Adrenal gland (tissue), 5 donors: ENCODE results near the gene NPFF.

Experiments used
- POLR2A ChIP-seq, 2 donors: fragments of 450-650 bp; IDR thresholded peaks; one replicate each; pipeline ENCODE4 v1.6.1; 2017; ENCODE audit warnings: antibody characterized with exemption in 2 of 2, mild to moderate bottlenecking in 2 of 2, moderate library complexity in 1 of 2
- TF ChIP-seq, protein P1 (sequence below), 6 experiments: fragments of 450-650 bp in 4 of 6; fragments of 200-600 bp in 2 of 6; sonication (generic) in 1 of 6; IDR thresholded peaks; 1 replicate in 5 of 6; 2 replicates in 1 of 6; pipeline versions ENCODE4 v1.5.1 to v1.8.0; 2016 to 2021; ENCODE audit warnings: antibody characterized with exemption in 6 of 6, mild to moderate bottlenecking in 2 of 6, moderate library complexity in 1 of 6
- donor health status: DM: no; HTN: no; CAD: no.

DNA sequence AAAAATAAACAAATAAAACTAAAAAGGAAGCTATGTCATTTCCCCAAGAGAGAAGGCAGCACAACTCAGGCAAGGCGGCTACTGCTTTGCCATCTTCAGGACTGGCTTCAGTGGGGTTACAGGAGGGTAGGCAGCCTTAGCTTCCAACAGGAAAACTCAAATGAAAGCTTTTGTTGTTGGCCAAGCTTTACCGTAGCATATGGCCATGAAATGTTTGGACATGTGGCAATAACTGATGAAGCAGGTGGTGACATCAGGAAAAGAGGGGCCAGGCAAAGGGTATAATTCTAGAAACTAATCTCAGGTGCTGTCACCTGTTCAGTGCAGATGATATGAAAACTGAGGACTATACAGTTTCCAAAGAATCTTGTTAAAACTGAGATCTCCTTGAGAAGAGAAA, 22.8 kb upstream of the NPFF start:
- no peak for TF ChIP-seq POLR2A (IDR thresholded peaks at IDR 0.05)
- TF ChIP-seq, protein P1, sequence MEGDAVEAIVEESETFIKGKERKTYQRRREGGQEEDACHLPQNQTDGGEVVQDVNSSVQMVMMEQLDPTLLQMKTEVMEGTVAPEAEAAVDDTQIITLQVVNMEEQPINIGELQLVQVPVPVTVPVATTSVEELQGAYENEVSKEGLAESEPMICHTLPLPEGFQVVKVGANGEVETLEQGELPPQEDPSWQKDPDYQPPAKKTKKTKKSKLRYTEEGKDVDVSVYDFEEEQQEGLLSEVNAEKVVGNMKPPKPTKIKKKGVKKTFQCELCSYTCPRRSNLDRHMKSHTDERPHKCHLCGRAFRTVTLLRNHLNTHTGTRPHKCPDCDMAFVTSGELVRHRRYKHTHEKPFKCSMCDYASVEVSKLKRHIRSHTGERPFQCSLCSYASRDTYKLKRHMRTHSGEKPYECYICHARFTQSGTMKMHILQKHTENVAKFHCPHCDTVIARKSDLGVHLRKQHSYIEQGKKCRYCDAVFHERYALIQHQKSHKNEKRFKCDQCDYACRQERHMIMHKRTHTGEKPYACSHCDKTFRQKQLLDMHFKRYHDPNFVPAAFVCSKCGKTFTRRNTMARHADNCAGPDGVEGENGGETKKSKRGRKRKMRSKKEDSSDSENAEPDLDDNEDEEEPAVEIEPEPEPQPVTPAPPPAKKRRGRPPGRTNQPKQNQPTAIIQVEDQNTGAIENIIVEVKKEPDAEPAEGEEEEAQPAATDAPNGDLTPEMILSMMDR (IDR thresholded peaks at IDR 0.05) = no peak
